HepG2 (cell line): ENCODE results near the gene STK39. TPM values are rescaled to one million over a fixed set of nuclear protein-coding genes. Genes with fewer than 3 reads are reported as not detected.
A peak's percentile ranks its signal among the peaks of the same experiment; 100 is the strongest.

Experiments
- CCAR2 ChIP-seq: fragments of 200-400 bp; formaldehyde crosslinking; optimal IDR thresholded peaks from 2 replicates; pipeline ENCODE3; 2018; ENCODE audit warnings: low read depth, mild to moderate bottlenecking, low read length, moderate library complexity
- CHCHD3 ChIP-seq: sonication (generic); formaldehyde crosslinking; IDR thresholded peaks from 2 replicates; pipeline ENCODE4 v1.8.0; 2022; ENCODE audit warnings: mild to moderate bottlenecking, missing genetic modification reagents, moderate library complexity
- HNRNPUL1 ChIP-seq: fragments of 200-400 bp; formaldehyde crosslinking; IDR thresholded peaks from 2 replicates; pipeline ENCODE4 v1.6.1; 2017; ENCODE audit warnings: low read depth, mild to moderate bottlenecking, low read length, moderate library complexity
- JDP2 ChIP-seq: sonication (generic); formaldehyde crosslinking; IDR thresholded peaks from 2 replicates; pipeline ENCODE4 v1.8.1; 2022; ENCODE audit warnings: missing genetic modification reagents, borderline replicate concordance
- MYPOP ChIP-seq: sonication (generic); formaldehyde crosslinking; IDR thresholded peaks from 2 replicates; pipeline ENCODE4 v1.8.1; 2023; ENCODE audit warnings: mild to moderate bottlenecking, moderate library complexity, missing genetic modification reagents
- NFE2L2 ChIP-seq: fragments of 150-350 bp; IDR thresholded peaks from 2 replicates; pipeline ENCODE4 v1.6.1; 2014; ENCODE audit warnings: low read length
- PRDM10 ChIP-seq: sonication (generic); formaldehyde crosslinking; IDR thresholded peaks from 2 replicates; pipeline ENCODE4 v1.4.0; 2020; ENCODE audit warnings: low read depth, missing genetic modification reagents
- RFX1 ChIP-seq: fragments of 450-650 bp; IDR thresholded peaks from 2 replicates; pipeline ENCODE4 v1.6.1; 2017
- TFAP4 ChIP-seq: sonication (generic); IDR thresholded peaks from 2 replicates; pipeline ENCODE4 v1.6.1; 2016; ENCODE audit warnings: low read depth, borderline replicate concordance
- THAP8 ChIP-seq: sonication (generic); formaldehyde crosslinking; IDR thresholded peaks from 2 replicates; pipeline ENCODE4 v1.5.1; 2020; ENCODE audit warnings: missing genetic modification reagents, mild to moderate bottlenecking, borderline replicate concordance
- ZKSCAN8 ChIP-seq: IDR thresholded peaks from 2 replicates; pipeline ENCODE4 v1.6.1; 2016; ENCODE audit warnings: borderline replicate concordance, missing genetic modification reagents, missing compliant biosample characterization
- ZNF383 ChIP-seq: sonication (generic); formaldehyde crosslinking; IDR thresholded peaks from 2 replicates; pipeline ENCODE4 v1.4.0; 2020; ENCODE audit warnings: missing genetic modification reagents, mild to moderate bottlenecking, borderline replicate concordance
- ZNF607 ChIP-seq: sonication (generic); formaldehyde crosslinking; IDR thresholded peaks from 2 replicates; pipeline ENCODE4 v1.5.1; 2020; ENCODE audit warnings: missing genetic modification reagents, mild to moderate bottlenecking, borderline replicate concordance
- ZNF749 ChIP-seq: sonication (generic); formaldehyde crosslinking; IDR thresholded peaks from 2 replicates; pipeline ENCODE4 v1.8.0; 2022; ENCODE audit warnings: mild to moderate bottlenecking, missing genetic modification reagents, moderate library complexity, borderline replicate concordance
- polyA plus RNA-seq, 8 experiments: library from polyadenylated mRNA; depleted of rRNA in 3 of 8; stranded (reverse) in 7 of 8; unstranded in 1 of 8; fragments of >200 nt; fragmentation: Illumina TruSeq in 4 of 8; extraction: Trizol in 4 of 8; gene quantifications; 2 replicates each; pipeline versions ENCODE4 v1.2.1 to v1.2.3, GENCODE V29; 2011 to 2016; ENCODE audit warnings: low read depth in 4 of 8, missing spikeins in 1 of 8, mixed read lengths in 1 of 8; ENCODE audit not compliant: insufficient read depth in 1 of 8
- total RNA-seq, 5 experiments: library from RNA; depleted of rRNA; stranded (reverse); fragments of >200 nt; fragmentation: Illumina TruSeq; extraction: Trizol; gene quantifications; 2 replicates each; pipeline ENCODE4 v1.2.3, GENCODE V29; 2016; ENCODE audit warnings: low read depth in 1 of 5
- TF ChIP-seq, protein P1 (sequence below): sonication (generic); formaldehyde crosslinking; IDR thresholded peaks from 2 replicates; pipeline ENCODE4 v1.5.0; 2020; ENCODE audit warnings: missing genetic modification reagents
- TF ChIP-seq, protein P2 (sequence below): sonication (generic); formaldehyde crosslinking; IDR thresholded peaks from 2 replicates; pipeline ENCODE4 v1.4.0; 2020; ENCODE audit warnings: missing genetic modification reagents, borderline replicate concordance

The STK39 gene
- total and polyA plus RNA-seq, 2 of the 13 experiments (the other 11 are each of a cell fraction or from before 2014, with no cell fraction given), result 27.3 to 38.4 TPM

GRCh38 chr2:168166902-168167510 is 80.4 kb downstream of the STK39 start (continued):
- TF ChIP-seq THAP8 (no peak), ZNF607 (CRISPR knock-in tag) (no peak), TFAP4 (no peak; the same call in 1 of the 2 replicates), MYPOP (CRISPR knock-in tag) (peak; percentile 75; the same call in 1 of the 2 replicates), PRDM10 (no peak; the same call in 1 of the 2 replicates), HNRNPUL1 (no peak), JDP2 (CRISPR knock-in tag) (no peak), CHCHD3 (no peak), NFE2L2 (no peak), RFX1 (no peak), ZNF749 (CRISPR knock-in tag) (no peak), ZKSCAN8 (peak; percentile 89; the same call in 1 of the 2 replicates), ZNF383 (CRISPR knock-in tag) (no peak), CCAR2 (no peak)
- TF ChIP-seq, protein P1, sequence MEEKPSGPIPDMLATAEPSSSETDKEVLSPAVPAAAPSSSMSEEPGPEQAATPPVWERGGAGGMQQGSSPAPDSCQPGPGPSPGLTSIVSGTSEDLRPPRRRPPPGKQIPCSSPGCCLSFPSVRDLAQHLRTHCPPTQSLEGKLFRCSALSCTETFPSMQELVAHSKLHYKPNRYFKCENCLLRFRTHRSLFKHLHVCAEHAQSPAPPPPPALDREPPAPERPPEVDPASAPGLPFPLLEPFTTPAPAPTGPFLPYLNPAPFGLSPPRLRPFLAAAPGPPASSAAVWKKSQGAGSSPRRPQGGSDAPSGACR (CRISPR knock-in tag), result 0 out of 2 replicates have a peak, but pooled peaks have one; percentile 69
- TF ChIP-seq, protein P2, sequence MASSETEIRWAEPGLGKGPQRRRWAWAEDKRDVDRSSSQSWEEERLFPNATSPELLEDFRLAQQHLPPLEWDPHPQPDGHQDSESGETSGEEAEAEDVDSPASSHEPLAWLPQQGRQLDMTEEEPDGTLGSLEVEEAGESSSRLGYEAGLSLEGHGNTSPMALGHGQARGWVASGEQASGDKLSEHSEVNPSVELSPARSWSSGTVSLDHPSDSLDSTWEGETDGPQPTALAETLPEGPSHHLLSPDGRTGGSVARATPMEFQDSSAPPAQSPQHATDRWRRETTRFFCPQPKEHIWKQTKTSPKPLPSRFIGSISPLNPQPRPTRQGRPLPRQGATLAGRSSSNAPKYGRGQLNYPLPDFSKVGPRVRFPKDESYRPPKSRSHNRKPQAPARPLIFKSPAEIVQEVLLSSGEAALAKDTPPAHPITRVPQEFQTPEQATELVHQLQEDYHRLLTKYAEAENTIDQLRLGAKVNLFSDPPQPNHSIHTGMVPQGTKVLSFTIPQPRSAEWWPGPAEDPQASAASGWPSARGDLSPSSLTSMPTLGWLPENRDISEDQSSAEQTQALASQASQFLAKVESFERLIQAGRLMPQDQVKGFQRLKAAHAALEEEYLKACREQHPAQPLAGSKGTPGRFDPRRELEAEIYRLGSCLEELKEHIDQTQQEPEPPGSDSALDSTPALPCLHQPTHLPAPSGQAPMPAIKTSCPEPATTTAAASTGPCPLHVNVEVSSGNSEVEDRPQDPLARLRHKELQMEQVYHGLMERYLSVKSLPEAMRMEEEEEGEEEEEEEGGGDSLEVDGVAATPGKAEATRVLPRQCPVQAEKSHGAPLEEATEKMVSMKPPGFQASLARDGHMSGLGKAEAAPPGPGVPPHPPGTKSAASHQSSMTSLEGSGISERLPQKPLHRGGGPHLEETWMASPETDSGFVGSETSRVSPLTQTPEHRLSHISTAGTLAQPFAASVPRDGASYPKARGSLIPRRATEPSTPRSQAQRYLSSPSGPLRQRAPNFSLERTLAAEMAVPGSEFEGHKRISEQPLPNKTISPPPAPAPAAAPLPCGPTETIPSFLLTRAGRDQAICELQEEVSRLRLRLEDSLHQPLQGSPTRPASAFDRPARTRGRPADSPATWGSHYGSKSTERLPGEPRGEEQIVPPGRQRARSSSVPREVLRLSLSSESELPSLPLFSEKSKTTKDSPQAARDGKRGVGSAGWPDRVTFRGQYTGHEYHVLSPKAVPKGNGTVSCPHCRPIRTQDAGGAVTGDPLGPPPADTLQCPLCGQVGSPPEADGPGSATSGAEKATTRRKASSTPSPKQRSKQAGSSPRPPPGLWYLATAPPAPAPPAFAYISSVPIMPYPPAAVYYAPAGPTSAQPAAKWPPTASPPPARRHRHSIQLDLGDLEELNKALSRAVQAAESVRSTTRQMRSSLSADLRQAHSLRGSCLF (CRISPR knock-in tag), result no peak
